Stomach (tissue), 9 donors: ENCODE data around the gene AKAP13. TPM values are rescaled to one million over a fixed set of nuclear protein-coding genes. Genes with fewer than 3 reads are reported as not detected.

Experiments used
- DNase-seq, 2 donors: peaks; one replicate each; pipeline versions ENCODE4 v3.0.0 to v3.0.0-alpha.2; 2013 to 2019
- H3K27ac ChIP-seq, 5 donors: fragments of 200-600 bp in 4 of 5; sonication (generic) in 4 of 5; one replicate each; pipeline ENCODE4 v1.5.1; 2013 to 2019; ENCODE audit warnings: mild to moderate bottlenecking in 1 of 5, moderate library complexity in 1 of 5
- H3K27me3 ChIP-seq, 3 donors: fragments of 200-600 bp; sonication (generic); one replicate each; pipeline ENCODE4 v1.5.1; 2017 to 2019; ENCODE audit warnings: mixed run types in 1 of 3
- H3K36me3 ChIP-seq, 4 donors: fragments of 200-600 bp; sonication (generic); 1 replicate in 3 of 4; 2 replicates in 1 of 4; pipeline ENCODE4 v1.5.1; 2016 to 2019
- H3K4me1 ChIP-seq, 4 donors: fragments of 200-600 bp; sonication (generic); one replicate each; pipeline ENCODE4 v1.5.1; 2016 to 2019
- H3K4me3 ChIP-seq, 4 donors: fragments of 200-600 bp; sonication (generic) in 3 of 4; one replicate each; pipeline ENCODE4 v1.5.1; 2016 to 2019; ENCODE audit warnings: mild to moderate bottlenecking in 1 of 4
- H3K9me3 ChIP-seq, 4 donors: fragments of 200-600 bp; sonication (generic); one replicate each; pipeline ENCODE4 v1.5.1; 2016 to 2019
- EP300 ChIP-seq: sonication (generic); formaldehyde crosslinking; IDR thresholded peaks from one replicate; pipeline ENCODE4 v1.6.1; 2017; ENCODE audit warnings: antibody characterized with exemption
- POLR2A ChIP-seq, 4 donors: fragments of 450-650 bp; IDR thresholded peaks; one replicate each; pipeline ENCODE4 v1.6.1; 2016; ENCODE audit warnings: antibody characterized with exemption in 4 of 4, control low read depth in 2 of 4, mild to moderate bottlenecking in 1 of 4, moderate library complexity in 1 of 4
- POLR2AphosphoS5 ChIP-seq, 3 donors: sonication (generic); formaldehyde crosslinking; IDR thresholded peaks; one replicate each; pipeline ENCODE4 v1.6.1; 2016; ENCODE audit warnings: antibody characterized with exemption in 3 of 3
- WGBS, 5 donors: extraction: QIAGEN DNeasy Blood & Tissue Kit in 3 of 5; methylation state at CpG; one replicate each; pipeline versions ENCODE4 v1.1.5 to v1.1.7; 2013 to 2018; 5-methylcytosine and 5-hydroxymethylcytosine counted together
- intact Hi-C: fragments of 100-400 bp; cut with DNase I; formaldehyde crosslinking; loops from one replicate; pipeline ENCODE4 v1.15.1; 2023; ENCODE audit warnings: low total_unique reads
- polyA plus RNA-seq, 3 donors: library from polyadenylated mRNA; stranded (reverse); fragments of 200-250 nt; gene quantifications; one replicate each; pipeline ENCODE4 v1.2.3, GENCODE V29; 2013
- total RNA-seq, 5 donors: library from RNA; depleted of rRNA; stranded (reverse); fragments of >200 nt; gene quantifications; one replicate each; pipeline versions ENCODE4 v1.1.0 to v1.2.3, GENCODE V29; 2014 to 2016
- TF ChIP-seq, protein P1 (sequence below), 7 experiments: fragments of 450-650 bp in 4 of 7; fragments of 200-600 bp in 3 of 7; sonication (generic) in 3 of 7; IDR thresholded peaks; one replicate each; pipeline ENCODE4 v1.5.1; 2016 to 2019; ENCODE audit warnings: antibody characterized with exemption in 7 of 7, control low read depth in 2 of 7, mild to moderate bottlenecking in 1 of 7
- donor health status: healthy with polysubstance abuse.
- donor health status: Bipolar disorder and iron deficiency.
- donor health status: healthy.

Gene AKAP13
- total and polyA plus RNA-seq, 8 donors = 33.1 to 395 (median 138) TPM

DNA sequence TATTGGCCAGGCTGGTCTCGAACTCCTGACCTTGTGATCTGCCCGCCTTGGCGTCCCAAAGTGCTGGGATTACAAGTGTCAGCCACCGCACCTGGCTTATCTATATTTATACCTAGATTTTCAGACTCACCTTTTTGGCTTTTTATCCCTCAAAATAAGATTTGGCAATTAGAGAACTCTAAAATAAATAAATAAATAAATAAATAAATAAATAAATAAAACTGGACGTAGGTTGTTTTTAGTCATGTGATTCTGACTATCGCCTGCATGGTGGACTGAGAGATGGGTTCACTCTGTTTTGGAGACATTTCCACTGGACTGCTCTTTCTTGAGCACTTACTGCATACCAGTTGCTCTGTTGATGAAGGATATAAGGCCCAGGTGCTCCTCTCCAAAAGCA lies 46.2 kb upstream of the AKAP13 start:
- Histone ChIP-seq H3K4me3 (no peak overlapping the region), H3K27me3 (no peaks in the 10 kb centered on the region), H3K36me3 (no peaks in the 10 kb centered on the region), H3K9me3 (no peaks in the 10 kb centered on the region), H3K4me1 (peaks cover 20 to 32% (median 25%) of the 10 kb centered on the region in 4 donors), H3K27ac (no peak overlapping the region)
- DNase-seq = no peak
- intact Hi-C loops = no loop called here
- TF ChIP-seq, protein P1, sequence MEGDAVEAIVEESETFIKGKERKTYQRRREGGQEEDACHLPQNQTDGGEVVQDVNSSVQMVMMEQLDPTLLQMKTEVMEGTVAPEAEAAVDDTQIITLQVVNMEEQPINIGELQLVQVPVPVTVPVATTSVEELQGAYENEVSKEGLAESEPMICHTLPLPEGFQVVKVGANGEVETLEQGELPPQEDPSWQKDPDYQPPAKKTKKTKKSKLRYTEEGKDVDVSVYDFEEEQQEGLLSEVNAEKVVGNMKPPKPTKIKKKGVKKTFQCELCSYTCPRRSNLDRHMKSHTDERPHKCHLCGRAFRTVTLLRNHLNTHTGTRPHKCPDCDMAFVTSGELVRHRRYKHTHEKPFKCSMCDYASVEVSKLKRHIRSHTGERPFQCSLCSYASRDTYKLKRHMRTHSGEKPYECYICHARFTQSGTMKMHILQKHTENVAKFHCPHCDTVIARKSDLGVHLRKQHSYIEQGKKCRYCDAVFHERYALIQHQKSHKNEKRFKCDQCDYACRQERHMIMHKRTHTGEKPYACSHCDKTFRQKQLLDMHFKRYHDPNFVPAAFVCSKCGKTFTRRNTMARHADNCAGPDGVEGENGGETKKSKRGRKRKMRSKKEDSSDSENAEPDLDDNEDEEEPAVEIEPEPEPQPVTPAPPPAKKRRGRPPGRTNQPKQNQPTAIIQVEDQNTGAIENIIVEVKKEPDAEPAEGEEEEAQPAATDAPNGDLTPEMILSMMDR (IDR thresholded peaks at IDR 0.05) = no peak
- TF ChIP-seq POLR2A (IDR thresholded peaks at IDR 0.05) = no peak
- TF ChIP-seq POLR2AphosphoS5 (IDR thresholded peaks at IDR 0.05) = no peak
- no peak for TF ChIP-seq EP300
- whole genome bisulfite sequencing, 5 donors = 91 to 97% (median 94%) methylated on average over 6 of the region's 6 CpGs

DNA sequence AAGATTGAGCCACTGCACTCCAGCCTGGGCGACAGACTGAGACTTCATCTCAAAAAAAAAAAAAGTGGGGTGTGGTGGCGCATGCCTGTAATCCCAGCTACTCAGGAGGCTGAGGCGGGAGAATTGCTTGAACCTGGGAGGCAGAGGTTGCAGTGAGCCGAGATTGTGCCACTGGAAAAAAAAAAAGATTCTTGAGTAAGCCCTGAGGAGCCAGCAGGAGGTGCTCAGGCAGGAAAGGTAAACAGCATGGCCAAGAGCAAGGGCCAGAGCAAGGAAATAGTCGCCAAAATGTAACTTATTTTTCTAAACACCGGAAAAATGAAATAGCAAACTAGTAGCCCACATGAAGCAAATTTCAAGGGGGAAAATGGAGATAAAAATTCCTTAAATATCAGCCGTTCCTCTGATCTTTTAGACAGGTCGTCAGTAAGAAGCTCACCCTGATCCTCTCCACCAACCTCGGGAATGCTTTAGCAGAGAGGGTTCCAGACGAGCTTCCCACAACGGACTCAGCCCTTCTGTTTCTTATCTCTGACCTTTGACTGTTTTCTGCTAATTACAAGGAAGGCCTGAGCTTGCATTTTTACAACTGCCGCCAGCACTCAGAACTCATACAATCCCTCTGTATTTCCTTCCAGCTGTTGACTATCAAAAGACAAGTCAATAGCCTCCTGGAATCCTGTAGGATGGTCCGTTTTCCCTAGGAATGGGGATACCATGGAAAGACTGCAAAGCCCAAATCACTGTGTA lies 45.0 kb upstream of the AKAP13 start:
- Histone ChIP-seq H3K4me3 (no peak overlapping the region), H3K9me3 (no peaks in the 10 kb centered on the region), H3K4me1 (peaks cover 12 to 27% (median 16%) of the 10 kb centered on the region in 4 donors), H3K27ac (no peak overlapping the region), H3K27me3 (no peaks in the 10 kb centered on the region), H3K36me3 (no peaks in the 10 kb centered on the region)
- intact Hi-C loops = no loop called here
- no peak for TF ChIP-seq POLR2A (IDR thresholded peaks at IDR 0.05)
- TF ChIP-seq POLR2AphosphoS5 (IDR thresholded peaks at IDR 0.05) = no peak
- TF ChIP-seq, protein P1 (IDR thresholded peaks at IDR 0.05) = no peak
- no peak for TF ChIP-seq EP300
- DNase-seq = peak in 1 of 2 donors; percentile 53
- WGBS, 5 donors = 52 to 62% (median 59%) methylated on average over 13 of the region's 13 CpGs

DNA sequence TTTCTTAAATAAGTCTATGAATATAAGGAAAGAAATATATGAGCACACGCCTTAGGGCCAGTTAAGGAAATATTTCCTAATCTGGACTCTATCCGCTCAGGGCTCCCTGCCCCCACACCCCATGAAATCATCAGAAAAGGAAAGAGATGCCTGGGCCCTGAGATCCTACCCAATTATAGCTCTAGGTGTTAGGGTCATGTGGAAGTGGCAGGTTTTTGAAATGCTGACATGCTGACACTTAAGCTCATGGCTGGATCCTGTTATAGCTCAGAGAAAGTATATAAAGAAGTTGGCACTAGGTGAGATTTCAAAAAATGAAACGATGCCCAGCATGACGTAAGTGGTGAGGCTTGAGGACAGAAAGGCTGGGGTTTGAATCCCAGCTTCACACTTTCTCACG lies 43.5 kb upstream of the AKAP13 start:
- 72 to 92% (median 79%) methylated on average over 5 of the region's 5 CpGs for WGBS, 5 donors
- DNase-seq = no peak
- no peaks in the 10 kb centered on the region for H3K9me3 ChIP-seq
- intact Hi-C loops = no loop called here
- H3K4me3 ChIP-seq = no peak overlapping the region
- TF ChIP-seq, protein P1 (IDR thresholded peaks at IDR 0.05) = no peak
- TF ChIP-seq EP300 = no peak
- no peak for TF ChIP-seq POLR2A (IDR thresholded peaks at IDR 0.05)
- TF ChIP-seq POLR2AphosphoS5 (IDR thresholded peaks at IDR 0.05) = no peak
- no peaks in the 10 kb centered on the region for H3K27me3 ChIP-seq
- peaks cover 0 to 12% (median 2%) of the 10 kb centered on the region in 4 donors for H3K4me1 ChIP-seq
- H3K36me3 ChIP-seq = no peaks in the 10 kb centered on the region
- no peak overlapping the region for H3K27ac ChIP-seq

DNA sequence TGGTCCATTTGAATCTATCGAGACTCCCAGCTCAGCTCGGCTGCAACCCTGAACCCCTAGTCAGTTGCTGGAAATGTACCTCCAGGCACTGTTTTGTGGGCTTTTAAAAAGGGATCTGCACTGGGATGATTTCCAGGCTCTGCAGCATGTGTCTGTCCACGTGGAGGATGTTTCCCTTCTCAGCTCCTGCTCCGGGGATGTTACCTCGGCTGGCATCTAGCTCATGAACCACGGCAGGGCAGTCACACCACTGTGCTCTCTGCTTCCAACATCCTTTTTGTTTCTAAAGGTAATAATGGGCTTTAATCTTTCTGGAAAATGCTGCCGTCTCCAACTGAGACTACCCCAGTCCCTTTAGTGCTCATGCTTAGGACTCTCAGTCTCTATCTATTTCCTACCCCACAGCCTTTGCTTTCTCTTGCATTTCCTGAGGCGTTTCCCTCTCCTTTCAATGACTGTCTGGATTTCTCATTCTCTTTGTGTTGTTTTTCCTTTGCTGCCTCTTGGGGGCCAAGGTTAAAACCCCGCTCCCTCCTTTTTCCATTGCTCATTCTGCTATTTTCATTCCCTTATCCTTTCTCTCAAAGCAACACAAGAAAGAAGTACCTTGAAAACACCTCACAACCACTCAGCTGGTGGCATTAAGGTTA lies 42.9 kb upstream of the AKAP13 start:
- no peak overlapping the region for H3K27ac ChIP-seq
- no peaks in the 10 kb centered on the region for H3K27me3 ChIP-seq
- TF ChIP-seq, protein P1 (IDR thresholded peaks at IDR 0.05) = no peak
- TF ChIP-seq POLR2A (IDR thresholded peaks at IDR 0.05) (no peak), POLR2AphosphoS5 (IDR thresholded peaks at IDR 0.05) (no peak), EP300 (no peak)
- H3K4me1 ChIP-seq = peaks cover 0 to 7% (median 0%) of the 10 kb centered on the region in 4 donors
- WGBS, 5 donors = 69 to 84% (median 78%) methylated on average over 9 of the region's 9 CpGs
- no peak for DNase-seq
- no peaks in the 10 kb centered on the region for H3K36me3 ChIP-seq
- no peak overlapping the region for H3K4me3 ChIP-seq
- intact Hi-C loops = no loop called here
- no peaks in the 10 kb centered on the region for H3K9me3 ChIP-seq
